TTC549 (cell line): ENCODE results near the gene NPEPL1.

ENCODE experiments used
- FAIRE-seq: peaks from 2 replicates; lab custom pipeline; 2012; peaks lifted over from hg19 to GRCh38; lab: Jason Lieb, UNC

Gene NPEPL1

GRCh38 chr20:58702161-58702510 lies 9.5 kb downstream of the NPEPL1 start:
- FAIRE-seq, result no peak

DNA sequence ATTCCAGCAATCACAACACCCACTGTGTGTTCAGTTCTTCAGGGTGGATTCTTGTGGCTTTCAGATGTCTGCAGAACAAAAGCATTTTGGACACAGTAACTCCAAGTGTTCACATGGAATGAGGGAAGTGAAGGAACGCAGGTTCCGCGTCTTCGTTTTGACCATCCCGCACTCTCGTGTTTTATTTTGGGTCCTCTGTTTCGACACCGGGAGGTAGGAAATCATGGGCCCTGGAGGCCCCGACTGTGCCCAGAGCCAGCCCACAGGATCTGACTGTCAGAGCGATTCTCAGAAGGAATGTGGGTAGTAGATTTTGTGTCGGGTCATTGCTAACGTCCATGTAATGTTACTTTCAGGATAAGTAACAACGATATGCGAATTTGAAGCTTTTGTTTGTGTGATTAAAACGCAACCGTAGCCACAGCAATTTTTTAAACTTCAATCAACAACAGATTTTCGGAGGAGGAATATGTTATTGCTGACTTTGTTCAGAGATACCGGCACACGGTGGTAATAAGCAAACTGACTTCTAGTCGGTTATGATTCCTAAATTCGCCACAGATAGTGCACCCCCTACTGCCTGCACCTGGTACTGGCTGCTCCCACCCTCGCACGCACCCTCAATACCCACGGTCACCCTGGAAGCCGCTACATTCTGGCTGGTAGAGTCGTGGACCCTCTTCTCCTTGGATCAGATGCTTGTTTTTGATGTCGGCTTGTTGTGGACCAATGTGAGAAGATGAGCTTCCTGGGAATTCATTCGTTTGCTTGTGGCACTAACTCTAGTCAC lies 10.5 kb downstream of the NPEPL1 start:
- no peak for FAIRE-seq

GRCh38 chr20:58703765-58704371 lies 11.3 kb downstream of the NPEPL1 start:
- FAIRE-seq, result no peak

DNA sequence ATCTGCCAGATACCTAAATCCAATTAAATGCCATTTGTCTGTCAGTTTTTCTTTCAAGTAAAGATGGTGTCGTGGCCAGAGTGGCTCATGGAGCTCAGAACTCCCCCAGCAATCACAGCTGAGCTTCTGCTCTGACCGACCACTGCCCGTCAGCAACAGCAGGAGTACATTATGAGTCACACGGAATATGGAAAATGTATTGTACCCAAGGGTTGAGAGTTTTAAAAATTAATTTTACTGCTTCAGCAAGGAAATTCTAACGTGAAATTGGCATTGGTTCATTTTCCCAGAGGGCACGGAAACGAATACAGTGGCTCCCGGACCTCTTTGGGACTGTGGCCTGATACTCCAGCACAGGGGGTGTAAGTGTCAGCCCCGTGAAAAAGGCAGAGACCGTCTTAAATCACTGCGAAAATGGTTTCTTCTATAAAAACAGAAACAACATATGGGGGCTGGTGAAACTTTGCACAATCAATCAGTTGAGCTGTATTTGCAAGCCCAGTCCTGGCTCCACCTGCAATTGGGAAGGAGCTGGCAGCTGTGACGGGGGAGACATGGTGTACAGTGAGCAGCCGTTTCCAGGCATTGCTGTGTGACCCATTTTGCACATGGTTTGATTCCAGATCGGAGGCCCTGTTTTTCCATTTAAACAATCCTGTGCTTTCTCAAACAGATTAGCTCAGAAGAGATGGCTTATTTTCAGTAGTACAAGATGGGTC lies 12.8 kb downstream of the NPEPL1 start:
- FAIRE-seq, result no peak

- FAIRE-seq, result no peak
Measured at GRCh38 chr20:58706150-58706892, 13.7 kb downstream of the NPEPL1 start.

- no peak for FAIRE-seq
Measured at GRCh38 chr20:58706975-58707681, 14.5 kb downstream of the NPEPL1 start.

DNA sequence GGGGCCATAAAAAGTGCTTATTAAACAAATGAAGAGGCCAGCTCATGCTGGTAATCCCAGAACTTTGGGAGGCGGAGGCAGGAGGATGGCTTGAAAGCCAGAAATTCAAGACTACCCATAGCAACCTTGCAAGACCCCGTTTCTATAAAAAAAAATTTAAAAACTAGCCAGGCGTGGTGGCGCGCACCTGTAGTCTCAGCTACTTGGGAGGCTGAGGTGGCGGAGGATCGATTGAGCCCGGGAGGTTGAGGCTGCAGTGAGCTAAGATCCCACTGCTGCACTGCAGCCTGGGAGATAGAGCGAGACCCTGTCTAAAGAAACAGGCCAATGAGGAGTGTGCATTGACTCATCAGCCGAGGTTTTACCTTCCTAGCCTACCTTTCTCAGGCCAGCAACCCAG lies 15.2 kb downstream of the NPEPL1 start:
- FAIRE-seq, result no peak

DNA sequence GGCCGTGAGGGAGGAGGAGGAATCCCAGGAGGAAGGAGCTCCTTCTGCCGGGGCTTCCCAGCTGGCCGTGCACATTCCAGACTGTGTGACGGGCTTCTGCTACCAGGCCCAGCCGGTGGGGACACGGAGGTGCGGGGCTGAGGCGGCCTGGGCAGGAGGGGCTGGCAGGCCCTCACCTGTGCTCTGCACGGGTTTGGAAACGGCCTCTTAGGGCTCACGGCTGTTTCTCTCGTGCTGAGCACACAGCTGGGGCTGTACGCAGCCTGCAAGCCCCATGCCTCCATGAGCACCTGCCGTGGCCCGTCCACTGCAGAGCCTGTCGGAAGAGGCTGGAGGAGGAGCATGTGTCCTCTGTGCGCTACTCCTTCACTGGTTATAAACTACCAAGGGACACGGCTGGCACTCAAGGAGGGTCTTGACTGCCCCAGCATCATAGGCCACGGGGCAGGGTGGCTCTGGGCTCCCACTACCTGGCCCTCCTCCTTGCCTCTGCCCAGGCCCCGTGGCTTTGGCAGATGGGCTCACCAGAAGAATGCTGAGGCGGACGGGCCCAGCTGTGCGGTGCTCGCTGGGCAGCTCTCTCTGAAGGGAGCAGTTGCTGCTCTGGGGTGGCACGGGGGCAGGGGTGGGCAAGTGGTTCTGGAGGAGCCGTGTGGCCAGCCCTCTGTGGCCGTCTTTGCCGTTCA lies 15.8 kb downstream of the NPEPL1 start:
- no peak for FAIRE-seq

- no peak for FAIRE-seq
Measured at GRCh38 chr20:58709013-58709702, 16.6 kb downstream of the NPEPL1 start.

GRCh38 chr20:58709703-58710039 lies 17.1 kb downstream of the NPEPL1 start:
- FAIRE-seq, result no peak

DNA sequence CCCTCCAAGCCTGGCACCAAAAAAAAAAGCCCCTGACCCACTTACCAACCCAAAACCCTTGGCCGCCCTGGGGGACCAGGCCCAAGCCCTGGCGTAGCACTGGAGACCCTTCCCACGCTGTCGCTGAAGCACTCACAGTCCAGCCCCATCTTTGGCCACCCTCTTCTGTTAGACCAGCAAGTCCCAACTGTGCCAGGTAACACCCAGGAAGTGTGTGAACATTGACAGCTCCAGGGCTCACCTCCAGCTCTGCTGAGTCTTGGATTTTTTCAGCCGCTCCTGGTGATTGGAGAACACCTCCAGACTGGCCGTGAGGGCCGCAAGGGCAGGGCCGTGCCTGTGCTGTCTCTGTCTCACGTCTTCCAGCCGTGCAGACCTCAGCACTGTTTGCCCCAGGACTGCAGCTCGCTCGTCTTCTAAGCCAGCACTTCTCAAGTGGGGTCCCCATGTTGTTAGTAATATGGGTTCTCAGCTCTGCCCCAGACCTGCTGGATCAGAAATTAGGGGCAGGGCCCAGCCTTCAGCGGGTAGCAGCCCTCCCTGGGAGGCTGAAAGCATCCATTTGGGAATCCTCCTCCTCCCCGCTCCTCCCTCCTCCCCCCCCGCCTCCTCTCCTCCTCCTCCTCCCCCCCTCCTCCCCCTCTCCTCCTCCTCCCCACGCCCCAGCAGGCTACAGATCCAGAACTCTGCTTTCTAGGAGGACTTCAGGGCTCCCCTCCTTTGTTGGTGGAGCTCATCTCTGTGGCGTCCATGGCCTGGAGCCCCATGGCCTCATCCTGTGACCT lies 18.1 kb downstream of the NPEPL1 start:
- no peak for FAIRE-seq

GRCh38 chr20:58711266-58712051 lies 18.9 kb downstream of the NPEPL1 start:
- FAIRE-seq, result no peak

DNA sequence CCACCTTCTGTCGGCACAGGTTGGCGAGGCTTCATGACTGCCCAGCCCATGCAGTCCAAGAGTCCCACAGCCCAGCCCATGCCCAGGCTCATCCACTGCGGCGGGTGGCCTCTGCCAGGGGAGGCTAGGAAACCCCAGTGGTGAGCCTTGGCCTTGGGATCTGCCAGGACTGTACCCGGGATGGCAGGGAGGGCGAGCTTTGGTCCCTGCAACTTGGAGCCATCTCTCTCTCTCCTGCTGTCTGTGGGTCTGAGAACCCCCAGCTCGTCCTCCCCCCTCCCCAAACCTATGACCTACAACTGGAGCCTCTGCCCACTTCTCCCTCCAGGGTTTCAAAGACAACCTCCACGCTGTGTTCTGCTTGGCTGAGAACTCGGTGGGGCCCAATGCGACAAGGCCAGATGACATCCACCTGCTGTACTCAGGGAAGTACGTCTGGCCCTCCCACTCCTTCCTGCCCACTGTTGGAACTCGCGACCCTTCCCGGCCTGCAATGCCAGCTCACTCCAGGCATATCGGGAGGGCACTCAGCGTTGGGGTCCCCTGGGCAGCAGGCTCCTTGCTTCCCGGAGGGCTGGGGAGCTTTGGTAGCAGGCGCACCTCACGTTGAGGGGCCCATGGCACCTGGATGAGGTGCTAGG lies 19.7 kb downstream of the NPEPL1 start:
- FAIRE-seq, result no peak

DNA sequence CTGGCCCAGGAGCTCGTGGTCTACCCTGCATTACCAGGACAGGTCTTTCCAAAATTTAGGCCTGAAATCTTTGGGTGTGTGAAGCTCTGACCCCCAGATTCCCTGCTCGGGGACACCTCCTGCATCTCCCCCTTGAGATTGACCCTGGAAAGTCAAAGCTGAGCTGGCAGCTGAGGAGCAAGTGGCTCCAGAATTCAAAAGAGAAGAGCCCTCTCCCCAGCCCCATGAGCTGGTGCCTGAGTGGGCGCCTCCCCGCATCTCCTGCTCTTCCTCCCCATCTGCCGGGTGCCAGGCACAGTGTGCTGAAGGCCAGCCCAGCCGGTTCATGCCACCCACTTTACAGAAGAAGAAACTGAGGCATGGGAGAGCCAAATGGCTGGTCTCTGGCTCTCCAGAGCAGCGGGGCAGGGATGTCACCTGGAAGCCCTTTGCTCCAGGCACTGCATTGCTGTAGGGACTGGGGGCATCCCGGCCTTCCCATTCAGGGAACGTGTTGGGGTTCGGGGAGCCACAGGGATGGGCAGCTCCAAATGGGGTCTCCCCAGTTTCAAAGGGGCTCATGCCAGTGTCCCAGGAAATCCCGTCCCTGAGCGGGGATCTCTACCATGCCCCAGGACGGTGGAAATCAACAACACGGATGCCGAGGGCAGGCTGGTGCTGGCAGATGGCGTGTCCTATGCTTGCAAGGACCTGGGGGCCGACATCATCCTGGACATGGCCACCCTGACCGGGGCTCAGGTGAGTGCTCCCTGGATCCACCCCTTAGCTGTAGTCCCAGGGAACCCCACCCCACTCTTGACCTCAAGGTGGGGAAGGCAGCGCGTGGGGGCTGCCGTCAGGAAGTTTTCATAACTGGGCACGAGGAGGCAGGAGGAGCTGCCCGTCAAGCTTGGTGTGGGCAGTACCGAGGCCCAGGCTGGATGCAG lies 20.5 kb downstream of the NPEPL1 start:
- no peak for FAIRE-seq

- no peak for FAIRE-seq
Measured at GRCh38 chr20:58713801-58714339, 21.3 kb downstream of the NPEPL1 start.

DNA sequence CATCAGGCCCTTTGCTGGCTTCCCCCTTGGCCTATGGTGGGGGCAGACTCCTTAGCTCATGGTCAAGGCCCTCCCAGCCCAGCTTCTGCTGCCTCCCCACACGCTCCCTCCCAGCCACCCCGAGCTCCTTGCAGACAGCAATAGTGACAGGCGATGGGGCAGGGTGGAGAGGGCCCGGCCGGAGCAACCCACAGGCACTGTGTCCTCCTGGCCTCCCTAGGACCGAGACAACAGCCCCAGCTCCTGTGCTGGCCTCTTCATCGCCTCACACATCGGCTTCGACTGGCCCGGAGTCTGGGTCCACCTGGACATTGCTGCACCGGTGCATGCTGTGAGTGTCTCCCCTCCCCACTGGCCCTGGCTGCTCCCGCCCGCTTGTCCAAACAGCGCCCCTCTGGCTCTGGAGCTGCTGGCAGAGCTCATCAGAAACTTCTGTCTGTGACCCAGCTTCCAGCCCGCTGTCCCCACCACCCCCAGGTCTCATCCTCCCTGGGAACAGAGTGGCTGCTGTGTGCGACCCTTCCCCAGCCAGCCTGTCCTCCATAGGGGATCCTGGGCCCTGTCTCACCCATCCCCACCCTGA lies 21.8 kb downstream of the NPEPL1 start:
- no peak for FAIRE-seq

GRCh38 chr20:58714923-58715351 lies 22.3 kb downstream of the NPEPL1 start:
- FAIRE-seq, result no peak
